Nucleus accumbens (tissue), 56 donors: ENCODE measurements around the gene EEIG1.

Source experiments
- DNase-seq, 56 donors: peaks; one replicate each; lab custom pipeline; 2025; lab: John Stamatoyannopoulos, UW

Gene EEIG1

GRCh38 chr9:127976498-127976897 is 4.3 kb downstream of the EEIG1 start:
- DNase-seq, result peak in 9 of 56 donors; percentile 21 to 61 (median 38)

GRCh38 chr9:127975376-127976315 is 5.1 kb downstream of the EEIG1 start:
- peak in 34 of 56 donors; percentile 30 to 76 (median 52) for DNase-seq

GRCh38 chr9:127974769-127975261 is 6.0 kb downstream of the EEIG1 start:
- DNase-seq, result peak in 22 of 56 donors; percentile 36 to 68 (median 52)

GRCh38 chr9:127974001-127974768 is 6.6 kb downstream of the EEIG1 start:
- DNase-seq, result peak in 1 of 56 donors; percentile 57

- DNase-seq, result peak in 21 of 56 donors; percentile 30 to 64 (median 50)
Measured at GRCh38 chr9:127973169-127974000, 7.4 kb downstream of the EEIG1 start.

GRCh38 chr9:127972236-127972871 is 8.4 kb downstream of the EEIG1 start:
- DNase-seq, result peak in 43 of 56 donors; percentile 32 to 89 (median 74)

DNA sequence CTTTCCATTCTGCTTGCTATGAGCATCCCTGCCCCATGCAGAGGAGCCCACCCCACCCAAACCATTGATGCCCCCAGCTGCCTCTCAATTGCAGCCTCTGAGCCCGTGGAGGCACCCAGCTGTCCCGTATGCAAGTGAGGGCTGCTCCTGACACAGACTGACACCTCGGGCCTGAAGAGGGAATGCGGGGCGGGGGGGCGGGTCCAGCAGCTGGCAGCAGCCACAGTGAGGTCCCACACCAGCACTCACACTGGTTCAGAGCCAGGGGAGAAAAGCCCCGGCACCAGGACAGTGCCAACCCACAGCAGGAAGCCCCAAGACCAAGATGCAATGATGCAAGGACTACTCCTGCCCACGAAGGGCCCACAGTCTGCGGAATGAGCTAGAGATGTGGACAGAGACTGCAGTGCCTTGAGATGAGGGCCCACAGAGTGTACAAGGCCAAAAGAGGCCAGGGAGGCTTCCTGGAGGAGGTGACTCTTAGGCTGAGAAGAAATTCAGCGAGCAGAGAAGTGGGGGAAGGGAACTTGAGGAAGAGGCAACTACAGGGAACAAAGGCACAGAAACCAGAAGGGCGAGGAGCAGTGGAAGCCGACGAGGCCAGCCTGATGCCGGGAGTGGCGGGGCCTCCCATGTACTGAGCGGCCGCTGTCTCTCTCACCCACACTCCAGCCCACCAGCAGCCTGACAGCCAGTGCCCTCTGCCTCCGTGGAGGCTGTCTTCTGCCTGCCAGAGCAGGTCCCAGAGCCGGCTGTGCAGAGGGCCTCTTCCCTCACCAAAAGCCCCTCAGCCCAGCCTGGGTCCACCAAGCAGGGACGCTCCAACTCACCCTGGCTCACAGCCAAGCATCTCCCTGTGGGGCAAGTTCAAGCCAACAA is 9.2 kb downstream of the EEIG1 start:
- peak in 54 of 56 donors; percentile 43 to 98 (median 87) for DNase-seq

- peak in 1 of 56 donors; percentile 50 for DNase-seq
Measured at GRCh38 chr9:127970401-127971313, 10.1 kb downstream of the EEIG1 start.

GRCh38 chr9:127968700-127969383 is 11.9 kb downstream of the EEIG1 start:
- DNase-seq, result peak in 26 of 56 donors; percentile 35 to 83 (median 58)

- peak in 3 of 56 donors; percentile 25 to 40 (median 26) for DNase-seq
Measured at GRCh38 chr9:127968042-127968441, 12.7 kb downstream of the EEIG1 start.

DNA sequence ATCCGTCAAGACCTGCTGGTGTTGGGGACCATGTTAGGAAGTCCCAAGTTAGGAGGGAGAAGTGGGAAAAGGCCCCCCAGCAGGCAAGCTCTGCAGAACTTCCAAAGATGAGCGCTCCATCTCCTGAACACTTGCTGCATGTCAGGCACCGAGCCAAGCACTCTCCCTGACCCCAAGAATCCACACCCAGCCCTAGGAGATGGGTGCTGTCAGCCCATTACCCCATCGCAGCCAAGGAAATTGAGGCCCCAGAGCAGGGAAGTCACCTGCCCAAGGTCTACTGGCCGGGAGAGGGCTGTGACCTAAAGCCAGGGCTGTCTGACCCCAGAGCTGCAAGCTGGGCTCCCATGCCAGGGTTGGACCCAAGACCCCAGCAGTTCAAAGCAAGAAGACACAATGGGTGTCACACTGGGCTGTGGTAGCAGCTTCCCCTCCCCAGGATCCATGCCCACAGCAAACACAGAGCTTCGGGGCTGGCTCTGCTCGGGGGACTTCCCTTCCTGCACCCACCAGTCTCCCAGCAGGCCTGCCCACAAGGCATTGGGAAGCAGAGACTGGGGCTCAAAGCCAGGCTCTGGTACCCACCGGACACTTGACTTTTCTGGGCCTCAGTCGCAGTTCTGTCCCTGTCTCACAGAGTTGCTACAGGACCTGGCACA is 13.5 kb downstream of the EEIG1 start:
- DNase-seq, result no peak

- no peak for DNase-seq
Measured at GRCh38 chr9:127966416-127967150, 14.2 kb downstream of the EEIG1 start.

- no peak for DNase-seq
Measured at GRCh38 chr9:127965953-127966352, 14.8 kb downstream of the EEIG1 start.

GRCh38 chr9:127963359-127964064 is 17.3 kb downstream of the EEIG1 start:
- peak in 1 of 56 donors; percentile 51 for DNase-seq

DNA sequence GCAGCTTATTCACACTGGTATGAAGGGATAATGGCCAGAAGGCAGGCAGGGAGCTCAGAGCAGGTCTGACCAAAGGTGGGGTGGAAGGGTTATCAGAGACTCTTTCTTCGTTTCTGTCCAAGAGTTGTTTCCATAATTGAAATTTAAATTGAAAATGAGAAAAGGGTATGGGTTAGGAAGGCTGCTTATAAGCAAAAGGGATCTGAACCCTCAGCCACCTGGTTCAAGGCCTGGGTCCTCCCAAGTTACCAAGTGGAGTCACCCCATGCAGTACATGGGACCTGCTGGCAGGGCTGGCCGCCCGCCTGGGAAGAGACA is 17.8 kb downstream of the EEIG1 start:
- no peak for DNase-seq
